ENCODE results near the gene NAA40.

Gene NAA40

GRCh38 chr11:63913866-63914830 lies 24.7 kb upstream of the NAA40 start:
- no peak for DNase-seq

GRCh38 chr11:63914896-63915691 lies 23.7 kb upstream of the NAA40 start:
- no peak for DNase-seq

- no peak for DNase-seq
Measured at GRCh38 chr11:63915961-63916836, 22.6 kb upstream of the NAA40 start.

GRCh38 chr11:63916837-63917691 lies 21.7 kb upstream of the NAA40 start, which contains the start of gene RCOR2:
TSS of gene RCOR2 (minus strand) at chr11:63917164. CDS start at chr11:63916456, 708 bp downstream.
- DNase-seq: peak; percentile 60

GRCh38 chr11:63917692-63918506 lies 20.9 kb upstream of the NAA40 start:
- DNase-seq: no peak

- no peak for DNase-seq
Measured at GRCh38 chr11:63918507-63919191, 20.2 kb upstream of the NAA40 start.

- DNase-seq: no peak
Measured at GRCh38 chr11:63919267-63920125, 19.3 kb upstream of the NAA40 start.

- no peak for DNase-seq
Measured at GRCh38 chr11:63920126-63920938, 18.5 kb upstream of the NAA40 start.

GRCh38 chr11:63920939-63921417 lies 17.8 kb upstream of the NAA40 start:
- DNase-seq: peak; percentile 42

- DNase-seq: no peak
Measured at GRCh38 chr11:63922673-63923192, 16.1 kb upstream of the NAA40 start.

- DNase-seq: no peak
Measured at GRCh38 chr11:63923319-63923718, 15.5 kb upstream of the NAA40 start.

- DNase-seq: no peak
Measured at GRCh38 chr11:63929616-63930015, 9.2 kb upstream of the NAA40 start.

- no peak for DNase-seq
Measured at GRCh38 chr11:63931045-63931444, 7.8 kb upstream of the NAA40 start.

GRCh38 chr11:63931876-63932275 lies 6.9 kb upstream of the NAA40 start:
- no peak for DNase-seq

- DNase-seq: no peak
Measured at GRCh38 chr11:63933459-63933858, 5.3 kb upstream of the NAA40 start.

- no peak for DNase-seq
Measured at GRCh38 chr11:63937713-63938478, 906 bp upstream of the NAA40 start.

- DNase-seq: no peak
Measured at GRCh38 chr11:63939397-63939891, 642 bp downstream of the NAA40 start.
